ENCODE results near the gene CZIB. TPM values are rescaled to one million over a fixed set of nuclear protein-coding genes. Genes with fewer than 3 reads are reported as not detected.

The CZIB gene
- total and polyA plus RNA-seq, 2 of the 8 experiments (the other 6 are each of a cell fraction or from before 2014, with no cell fraction given) = 46.5 to 48.0 TPM

- CTCF ChIA-PET (ENCODE audit: partially characterized antibody) = interaction anchor here (0.8 to 7.2 kb wide), 7 partner anchors 10 to 137 kb away, joined by 3 to 36 read pairs (median 4); no protein-coding TSS in a partner anchor
- no peaks in the 10 kb centered on the region for H3K27me3 ChIP-seq (replicated peaks in 1 of 4; ENCODE audit: control insufficient read depth in 3 of 4, extremely low read depth in 1 of 4, insufficient read depth in 3 of 4, low read length in 3 of 4)
- no peak for DNase-seq (ENCODE audit: low read depth in 1 of 2, low spot score in 2 of 2)
- TF ChIP-seq RXRA (IDR thresholded peaks at IDR 0.05; ENCODE audit: insufficient read depth, low read depth, low read length) (no peak), GTF2F1 (IDR thresholded peaks at IDR 0.05; ENCODE audit: borderline replicate concordance, low read depth, low read length) (no peak), GABPA (IDR thresholded peaks at IDR 0.05; ENCODE audit: borderline replicate concordance, insufficient read depth, low read length) (no peak), BCL11A (IDR thresholded peaks at IDR 0.05; ENCODE audit: low read depth in 2 of 2, low read length in 2 of 2) (no peak), SUZ12 (IDR thresholded peaks at IDR 0.05; ENCODE audit: low read length) (no peak), E2F6 (IDR thresholded peaks at IDR 0.05) (no peak), EGR1 (IDR thresholded peaks at IDR 0.05; ENCODE audit: borderline replicate concordance, low read depth, low read length) (no peak), USF2 (IDR thresholded peaks at IDR 0.05; ENCODE audit: low read length) (no peak), RAD21 (IDR thresholded peaks at IDR 0.05 in 1 of 2, conservative IDR thresholded peaks at IDR 0.05 in 1 of 2; ENCODE audit: low read depth in 2 of 2, low read length in 2 of 2) (no peak)
Measured at GRCh38 chr1:53256511-53257453, 36.3 kb upstream of the CZIB start.

More at GRCh38 chr1:53256511-53257453, 36.3 kb upstream of the CZIB start:
- Histone ChIP-seq H3K4me1 (replicated peaks in 1 of 4; ENCODE audit: control insufficient read depth in 3 of 4, insufficient read depth in 4 of 4, low read length in 3 of 4) (no peaks in the 10 kb centered on the region), H2BK20ac (ENCODE audit: low read length) (no peak overlapping the region), H2BK12ac (ENCODE audit: low read depth, low read length) (no peak overlapping the region), H4K8ac (ENCODE audit: extremely low read depth, insufficient read depth, low read length) (no peak overlapping the region), H3K23ac (ENCODE audit: insufficient read length) (no peak overlapping the region), H3K4me2 (ENCODE audit: insufficient read depth in 1 of 2, low read depth in 2 of 2, low read length in 2 of 2) (no peak overlapping the region), H3K4ac (replicated peaks; ENCODE audit: insufficient read length, low read depth, low read length) (no peak overlapping the region), H3K27ac (ENCODE audit: low read depth, low read length) (no peak overlapping the region), H3K36me3 (ENCODE audit: control insufficient read depth in 2 of 4, insufficient read depth in 4 of 4, low read length in 3 of 4) (peaks cover 39 to 89% (median 74%) of the 10 kb centered on the region in 4 experiments), H4K91ac (replicated peaks; ENCODE audit: insufficient read length, low read length) (no peak overlapping the region), H3K18ac (ENCODE audit: extremely low read depth, low read length) (no peak overlapping the region), H3K23me2 (ENCODE audit: low read depth, low read length) (no peaks in the 10 kb centered on the region), H3K79me2 (ENCODE audit: control insufficient read depth in 1 of 2, insufficient read depth in 2 of 2, low read length in 2 of 2) (no peaks in the 10 kb centered on the region), H3K14ac (ENCODE audit: insufficient read length) (no peak overlapping the region), H4K5ac (ENCODE audit: insufficient read length, low read depth, low read length) (no peak overlapping the region), H2AK5ac (ENCODE audit: low read depth, low read length) (no peak overlapping the region), H3K9ac (replicated peaks in 1 of 4; ENCODE audit: extremely low read depth in 1 of 4, low read depth in 3 of 4, low read length in 3 of 4) (no peak overlapping the region), H3K56ac (replicated peaks; ENCODE audit: insufficient read length, low read depth, low read length) (no peak overlapping the region), H3K4me3 (ENCODE audit: extremely low read depth in 1 of 4, insufficient read depth in 2 of 4, low read depth in 3 of 4, low read length in 4 of 4) (no peak overlapping the region), H2BK120ac (replicated peaks; ENCODE audit: low read depth, low read length) (no peak overlapping the region), H2AFZ (ENCODE audit: low read length) (no peak overlapping the region), H4K20me1 (replicated peaks in 1 of 2; ENCODE audit: control insufficient read depth in 1 of 2, insufficient read depth in 2 of 2, low read length in 2 of 2) (peaks cover 0 to 2% of the 10 kb centered on the region in 2 experiments), H3K79me1 (ENCODE audit: low read depth, low read length) (no peaks in the 10 kb centered on the region), H2BK5ac (ENCODE audit: low read depth, low read length) (no peak overlapping the region), H3K9me3 (ENCODE audit: insufficient read depth in 2 of 2, low read depth in 1 of 2, low read length in 1 of 2) (no peaks in the 10 kb centered on the region), H2BK15ac (ENCODE audit: low read length) (no peak overlapping the region)
- FAIRE-seq = no peak
- WGBS, 2 experiments (ENCODE audit: extremely low coverage in 1 of 2, insufficient coverage in 1 of 2, insufficient read length in 1 of 2, insufficient replicate concordance in 2 of 2, low coverage in 1 of 2, low lambda C conversion rate in 2 of 2, missing lambda C conversion rate in 1 of 2) = 91% methylated on average over 11 of the region's 11 CpGs; no CpG with 5 or more reads in 1 of the 2 experiments
- POLR2A ChIA-PET (ENCODE audit: partially characterized antibody) = no interaction called here
